Umbilical cord (tissue), 2 donors: ENCODE data around the gene MFAP1. TPM values are rescaled to one million over a fixed set of nuclear protein-coding genes. Genes with fewer than 3 reads are reported as not detected.

Source experiments
- DNase-seq: peaks from one replicate; pipeline ENCODE4 v3.0.0-alpha.2; 2015; ENCODE audit warnings: low spot score
- total RNA-seq: library from RNA; depleted of rRNA; stranded (reverse); fragments of >200 nt; gene quantifications from one replicate; pipeline ENCODE4 v1.2.3, GENCODE V29; 2014; ENCODE audit warnings: low replicate concordance; ENCODE audit not compliant: insufficient read depth

Gene MFAP1
- total RNA-seq, 1 donor from 2014 or later, result 12.0 TPM

GRCh38 chr15:43776718-43777266 is 47.7 kb downstream of the MFAP1 start, which contains the start of gene ELL3:
TSS of gene ELL3 (minus strand) at chr15:43776966. CDS start at chr15:43776901, 65 bp downstream.
- DNase-seq, result peak; percentile 86

GRCh38 chr15:43776101-43776717 is 48.3 kb downstream of the MFAP1 start:
- DNase-seq, result no peak

- no peak for DNase-seq
Measured at GRCh38 chr15:43775411-43775965, 49.0 kb downstream of the MFAP1 start.

- DNase-seq, result no peak
Measured at GRCh38 chr15:43774062-43774461, 50.4 kb downstream of the MFAP1 start.

GRCh38 chr15:43772624-43773023 is 51.9 kb downstream of the MFAP1 start:
- no peak for DNase-seq

- DNase-seq, result peak; percentile 75
Measured at GRCh38 chr15:43771816-43772215, 52.7 kb downstream of the MFAP1 start.

GRCh38 chr15:43769584-43770228 is 54.8 kb downstream of the MFAP1 start:
- DNase-seq, result peak; percentile 54

- no peak for DNase-seq
Measured at GRCh38 chr15:43763819-43764446, 60.6 kb downstream of the MFAP1 start.

- DNase-seq, result no peak
Measured at GRCh38 chr15:43762824-43763223, 61.7 kb downstream of the MFAP1 start.

Other genes starting within 250 kb of the MFAP1 start
- 16.1 TPM for gene PPIP5K1, start 234.5 kb downstream of the MFAP1 start, total RNA-seq
- not detected for gene CKMT1B, start 230.7 kb downstream of the MFAP1 start, total RNA-seq
- gene STRC, start 205.9 kb downstream of the MFAP1 start, total RNA-seq, result 1.7 TPM
- 6.3 TPM for gene CATSPER2, start 175.8 kb downstream of the MFAP1 start, total RNA-seq
- gene CKMT1A, start 130.8 kb downstream of the MFAP1 start, total RNA-seq, result 3.6 TPM
- gene PDIA3, start 78.3 kb downstream of the MFAP1 start, total RNA-seq, result 151 TPM
- gene ELL3, start 47.7 kb downstream of the MFAP1 start, total RNA-seq, result 0.24 TPM
- 301 TPM for gene SERF2, start 32.4 kb downstream of the MFAP1 start, total RNA-seq
- gene SERINC4, start 24.5 kb downstream of the MFAP1 start, total RNA-seq, result not detected
- gene HYPK, start 24.1 kb downstream of the MFAP1 start, total RNA-seq, result 6.0 TPM
- gene WDR76, start 2.3 kb upstream of the MFAP1 start, total RNA-seq, result 5.8 TPM